GM12891 (cell line): ENCODE data around the gene SEC14L5.

Source experiments
- POLR2A ChIP-seq: IDR thresholded peaks from 2 replicates; pipeline ENCODE4 v1.6.1; 2011; ENCODE audit warnings: low read depth, low read length, control low read depth
- POLR2AphosphoS5 ChIP-seq: IDR thresholded peaks from 2 replicates; pipeline ENCODE4 v1.6.1; 2011; ENCODE audit warnings: low read depth, low read length, control low read depth
- TAF1 ChIP-seq: IDR thresholded peaks from 2 replicates; pipeline ENCODE4 v1.6.1; 2011; ENCODE audit warnings: low read depth, low read length, control low read depth

DNA sequence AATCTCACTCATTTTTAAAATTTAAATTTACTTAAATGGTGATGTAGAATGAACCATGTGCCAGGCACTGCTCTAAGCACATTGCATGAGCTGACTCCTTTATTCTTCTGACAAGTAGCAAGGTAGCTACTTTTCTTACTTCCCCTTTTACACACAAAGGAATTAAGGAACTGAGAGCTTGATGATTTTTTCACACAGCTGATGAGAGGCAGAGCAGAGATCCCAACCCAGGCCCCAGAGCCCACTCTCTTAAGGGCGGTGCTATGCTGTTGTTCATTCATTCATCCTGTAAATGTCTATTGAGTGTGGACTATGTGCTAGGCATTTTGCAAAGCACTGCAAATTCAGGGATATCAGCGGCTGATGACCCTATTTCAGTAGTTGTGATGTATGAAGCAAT lies 17.9 kb downstream of the SEC14L5 start:
- TF ChIP-seq TAF1 (no peak), POLR2A (no peak), POLR2AphosphoS5 (no peak)
